HCT116 (cell line): ENCODE results near the gene SLC6A8. TPM values are rescaled to one million over a fixed set of nuclear protein-coding genes. Genes with fewer than 3 reads are reported as not detected.

Experiments used
- ATAC-seq: fragments of 200-7000 bp; cut with Tn5 transposase; 2 replicates; pipeline ENCODE4 v1.9.1; 2020; ENCODE audit warnings: mild to moderate bottlenecking, moderate library complexity
- BruUV-seq: library from RNA; stranded (reverse); fragments of 400-500 nt; replicated peaks from 2 replicates; lab custom pipeline; 2021; lab: Mats Ljungman, UMichigan
- CTCF ChIA-PET: fragments of 300-600 bp; sonication (Branson Sonifier 250); formaldehyde crosslinking; loops from one replicate; lab custom pipeline; 2021; ENCODE audit warnings: antibody characterized with exemption; lab: Charles Lee
- POLR2A ChIA-PET: fragments of 300-600, 350-600 bp; sonication (Branson Sonifier 250); formaldehyde crosslinking; loops from one replicate; lab custom pipeline; 2021; ENCODE audit warnings: antibody characterized with exemption; lab: Charles Lee
- RAD21 ChIA-PET, 2 experiments: fragments of 300-600 bp; sonication (Branson Sonifier 250); formaldehyde crosslinking; loops; one replicate each; lab custom pipeline; 2023; ENCODE audit warnings: low total read pairs in 2 of 2; ENCODE audit not compliant: uncharacterized antibody in 2 of 2, unreplicated experiment in 2 of 2, low non-redundant PET in 1 of 2; lab: Charles Lee
- DNase-seq: peaks from one replicate; pipeline ENCODE4 v3.0.0-alpha.2; 2010; ENCODE audit warnings: low read depth, low spot score
- H2AFZ ChIP-seq: fragments of 200-600 bp; shearing (Covaris generic), sonication (generic); 2 replicates; pipeline ENCODE4 v1.6.1; 2017; ENCODE audit warnings: low read depth, mixed run types, mixed read lengths, antibody characterized with exemption, low read length; ENCODE audit not compliant: poor library complexity, severe bottlenecking
- H3K27ac ChIP-seq: 2 replicates; pipeline ENCODE4 v1.5.1; 2012; ENCODE audit warnings: low read depth, low read length
- H3K27me3 ChIP-seq: fragments of 200-600 bp; sonication (generic); 2 replicates; pipeline ENCODE4 v1.6.1; 2016; ENCODE audit warnings: mixed run types, low read length, mixed read lengths; ENCODE audit not compliant: insufficient read depth
- H3K36me3 ChIP-seq, 2 experiments: fragments of 200-500 bp in 1 of 2; fragments of 200-600 bp in 1 of 2; sonication (Bioruptor generic) in 1 of 2; sonication (generic) in 1 of 2; 2 replicates each; pipeline versions ENCODE4 v1.5.1 to v1.6.1; 2014 to 2016; ENCODE audit warnings: low read length in 2 of 2, inconsistent platforms in 1 of 2, mixed read lengths in 1 of 2, mixed run types in 1 of 2; ENCODE audit not compliant: insufficient read depth in 2 of 2, control insufficient read depth in 1 of 2
- H3K4me1 ChIP-seq, 2 experiments: fragments of 200-600 bp in 1 of 2; sonication (generic) in 1 of 2; 2 replicates each; pipeline versions ENCODE4 v1.5.1 to v1.6.1; 2012 to 2017; ENCODE audit warnings: low read length in 2 of 2, inconsistent platforms in 1 of 2, mild to moderate bottlenecking in 1 of 2, mixed read lengths in 1 of 2, mixed run types in 1 of 2, moderate library complexity in 1 of 2; ENCODE audit not compliant: insufficient read depth in 2 of 2, control insufficient read depth in 1 of 2
- H3K4me2 ChIP-seq: fragments of 200-600 bp; sonication (generic); 2 replicates; pipeline ENCODE4 v1.6.1; 2017; ENCODE audit warnings: mixed run types, low read length, mixed read lengths
- H3K4me3 ChIP-seq, 2 experiments: fragments of 200-600 bp in 1 of 2; sonication (generic) in 1 of 2; replicated peaks in 1 of 2; 2 replicates each; pipeline ENCODE4 v1.5.1; 2011 to 2016; ENCODE audit warnings: low read length in 2 of 2, control low read depth in 1 of 2, low read depth in 1 of 2, mild to moderate bottlenecking in 1 of 2, mixed read lengths in 1 of 2, mixed run types in 1 of 2
- H3K79me2 ChIP-seq: fragments of 200-600 bp; sonication (generic); 2 replicates; pipeline ENCODE4 v1.6.1; 2017; ENCODE audit warnings: mild to moderate bottlenecking, mixed run types, low read length, moderate library complexity, mixed read lengths; ENCODE audit not compliant: insufficient read depth
- H3K9ac ChIP-seq: fragments of 200-600 bp; sonication (generic); 2 replicates; pipeline ENCODE4 v1.6.1; 2016; ENCODE audit warnings: low read length, mixed read lengths
- H3K9me2 ChIP-seq: fragments of 200-600 bp; sonication (generic), shearing (Covaris generic); 2 replicates; pipeline ENCODE4 v1.6.1; 2017; ENCODE audit warnings: mixed run types, mild to moderate bottlenecking, moderate library complexity; ENCODE audit not compliant: insufficient read depth
- H3K9me3 ChIP-seq, 2 experiments: fragments of 200-500 bp in 1 of 2; fragments of 200-600 bp in 1 of 2; sonication (Bioruptor generic) in 1 of 2; sonication (generic) in 1 of 2; 2 replicates each; pipeline ENCODE4 v1.6.1; 2014 to 2017; ENCODE audit warnings: low read length in 2 of 2, mixed read lengths in 2 of 2, inconsistent platforms in 1 of 2, low read depth in 1 of 2, mild to moderate bottlenecking in 1 of 2, mixed run types in 1 of 2, moderate library complexity in 1 of 2; ENCODE audit not compliant: control insufficient read depth in 1 of 2, insufficient read depth in 1 of 2
- H4K20me1 ChIP-seq: fragments of 200-600 bp; sonication (generic), shearing (Covaris generic); 2 replicates; pipeline ENCODE4 v1.6.1; 2017; ENCODE audit warnings: mixed run types, mild to moderate bottlenecking, moderate library complexity; ENCODE audit not compliant: insufficient read depth
- CTCF ChIP-seq, 3 experiments: fragments of 200-600 bp in 1 of 3; sonication (generic) in 1 of 3; IDR thresholded peaks in 2 of 3; conservative IDR thresholded peaks in 1 of 3; 2 replicates each; pipeline ENCODE4 v1.5.1; 2012 to 2017; ENCODE audit warnings: low read depth in 2 of 3, low read length in 2 of 3, antibody characterized with exemption in 1 of 3, borderline replicate concordance in 1 of 3, control low read depth in 1 of 3, mild to moderate bottlenecking in 1 of 3, mixed read lengths in 1 of 3, mixed run types in 1 of 3, moderate library complexity in 1 of 3; ENCODE audit not compliant: insufficient read depth in 1 of 3
- POLR2A ChIP-seq: IDR thresholded peaks from 2 replicates; pipeline ENCODE4 v1.7.0; 2011; ENCODE audit warnings: borderline replicate concordance; ENCODE audit not compliant: insufficient read depth, insufficient read length; ENCODE audit errors: extremely low read depth
- ZNF274 ChIP-seq: fragments of 200-500 bp; sonication (Bioruptor generic); IDR thresholded peaks from 2 replicates; pipeline ENCODE4 v1.6.1; 2014; ENCODE audit warnings: mild to moderate bottlenecking, low read depth, low read length, inconsistent platforms
- intact Hi-C: fragments of 100-400 bp; cut with micrococcal nuclease; formaldehyde crosslinking; loops from 2 replicates; pipeline ENCODE4 v1.10.0; 2022
- total RNA-seq: library from RNA; stranded (reverse); gene quantifications from one replicate; pipeline ENCODE4 v1.2.1, GENCODE V29; 2021; ENCODE audit not compliant: unreplicated experiment

SLC6A8 gene
- total RNA-seq, 1 experiment from 2014 or later, result 101 TPM

- POLR2A ChIA-PET, result no interaction called here
- CTCF ChIA-PET, result no interaction called here
- no peak for ATAC-seq
These were observed 49.1 kb upstream of the SLC6A8 start for GRCh38 chrX:153638436-153639176.

More at GRCh38 chrX:153638436-153639176, 49.1 kb upstream of the SLC6A8 start:
- no peaks in the 10 kb centered on the region for H3K36me3 ChIP-seq
- no peaks in the 10 kb centered on the region for H3K9me2 ChIP-seq
- H3K4me3 ChIP-seq, result no peak overlapping the region
- no peaks in the 10 kb centered on the region for H4K20me1 ChIP-seq
- BruUV-seq, result no TSS peak
- no peak overlapping the region for H3K4me2 ChIP-seq
- TF ChIP-seq POLR2A (no peak), ZNF274 (no peak), CTCF (IDR thresholded peaks at IDR 0.05 in 2 of 3, conservative IDR thresholded peaks at IDR 0.05 in 1 of 3; ENCODE audit: borderline replicate concordance in 1 of 3, insufficient read depth in 1 of 3, low read depth in 2 of 3, low read length in 2 of 3) (no peak)
- H3K27ac ChIP-seq, result no peak overlapping the region
- H3K27me3 ChIP-seq, result no peaks in the 10 kb centered on the region
- no peak overlapping the region for H2AFZ ChIP-seq
- no peaks in the 10 kb centered on the region for H3K79me2 ChIP-seq
- intact Hi-C loops, result no loop called here
- no peak for DNase-seq
- RAD21 ChIA-PET, result no interaction called here
- H3K9ac ChIP-seq, result no peak overlapping the region
- H3K4me1 ChIP-seq, result peaks cover under 1 to 3% of the 10 kb centered on the region in 2 experiments; a peak in 1 of 4 replicates
- no peaks in the 10 kb centered on the region for H3K9me3 ChIP-seq
